ENCODE results near the gene NLRC5.
"Not testable (repeated sequence)": the region's sequence is repeated elsewhere in the genome, so short reads cannot be mapped to it uniquely, and the experiment has no call there.

NLRC5 gene

GRCh38 chr16:56989988-56990387, 631 bp downstream of the NLRC5 start:
- TF ChIP-seq EZH2 (IDR thresholded peaks at IDR 0.05; ENCODE audit: borderline replicate concordance, low read length) (no peak), CTCF (IDR thresholded peaks at IDR 0.05; ENCODE audit: low read length) (no peak)
- Histone ChIP-seq H3K27ac (ENCODE audit: low read depth, low read length, poor library complexity, severe bottlenecking) (no peak overlapping the region), H3K9me2 (ENCODE audit: low read depth, low read length) (no peaks in the 10 kb centered on the region), H4K20me1 (ENCODE audit: insufficient read depth, low read length) (no peaks in the 10 kb centered on the region), H2AFZ (ENCODE audit: low read length) (no peak overlapping the region), H3K36me3 (ENCODE audit: insufficient read depth, low read length) (no peaks in the 10 kb centered on the region), H3K9ac (ENCODE audit: low read length) (peak overlapping the region; percentile 58), H3K4me1 (ENCODE audit: insufficient read depth, low read length, severe bottlenecking) (peaks cover 15% of the 10 kb centered on the region), H3K27me3 (ENCODE audit: insufficient read depth, low read length) (peaks cover 12% of the 10 kb centered on the region; the same call in 1 of the 2 replicates), H3K4me3 (ENCODE audit: low read depth, low read length, poor library complexity, severe bottlenecking) (peak overlapping the region; percentile 64), H3K9me3 (ENCODE audit: low read length) (no peaks in the 10 kb centered on the region), H3K79me2 (ENCODE audit: insufficient read depth, low read length) (no peaks in the 10 kb centered on the region), H3F3A (ENCODE audit: insufficient read depth, low read length) (no peaks in the 10 kb centered on the region), H3K4me2 (ENCODE audit: low read length) (peak overlapping the region; percentile 75)

GRCh38 chr16:56990407-56991286, 1.3 kb downstream of the NLRC5 start:
- Histone ChIP-seq H3F3A (ENCODE audit: insufficient read depth, low read length) (no peaks in the 10 kb centered on the region), H3K27me3 (ENCODE audit: insufficient read depth, low read length) (peaks cover 12% of the 10 kb centered on the region; the same call in 1 of the 2 replicates), H3K4me2 (ENCODE audit: low read length) (peak overlapping the region; percentile 75), H3K79me2 (ENCODE audit: insufficient read depth, low read length) (no peaks in the 10 kb centered on the region), H3K9ac (ENCODE audit: low read length) (no peak overlapping the region), H4K20me1 (ENCODE audit: insufficient read depth, low read length) (no peaks in the 10 kb centered on the region), H3K9me2 (ENCODE audit: low read depth, low read length) (no peaks in the 10 kb centered on the region), H3K27ac (ENCODE audit: low read depth, low read length, poor library complexity, severe bottlenecking) (no peak overlapping the region), H3K4me1 (ENCODE audit: insufficient read depth, low read length, severe bottlenecking) (peaks cover 15% of the 10 kb centered on the region), H3K4me3 (ENCODE audit: low read depth, low read length, poor library complexity, severe bottlenecking) (peak overlapping the region; percentile 64), H3K9me3 (ENCODE audit: low read length) (no peaks in the 10 kb centered on the region), H2AFZ (ENCODE audit: low read length) (no peak overlapping the region), H3K36me3 (ENCODE audit: insufficient read depth, low read length) (no peaks in the 10 kb centered on the region)
- TF ChIP-seq CTCF (IDR thresholded peaks at IDR 0.05; ENCODE audit: low read length) = no peak

- H3K27ac ChIP-seq (ENCODE audit: low read depth, low read length, poor library complexity, severe bottlenecking); H4K20me1 ChIP-seq (ENCODE audit: insufficient read depth, low read length): not testable (repeated sequence)
These were observed 3.1 kb downstream of the NLRC5 start for GRCh38 chr16:56992431-56992830.

GRCh38 chr16:56993204-56993603, 3.8 kb downstream of the NLRC5 start:
- Histone ChIP-seq H3K9ac (ENCODE audit: low read length) (no peak overlapping the region), H3K79me2 (ENCODE audit: insufficient read depth, low read length) (no peaks in the 10 kb centered on the region), H4K20me1 (ENCODE audit: insufficient read depth, low read length) (no peaks in the 10 kb centered on the region), H3K9me2 (ENCODE audit: low read depth, low read length) (no peaks in the 10 kb centered on the region), H3K4me3 (ENCODE audit: low read depth, low read length, poor library complexity, severe bottlenecking) (no peak overlapping the region), H3K4me1 (ENCODE audit: insufficient read depth, low read length, severe bottlenecking) (peaks cover 15% of the 10 kb centered on the region), H3K36me3 (ENCODE audit: insufficient read depth, low read length) (no peaks in the 10 kb centered on the region), H3K27me3 (ENCODE audit: insufficient read depth, low read length) (peaks cover 12% of the 10 kb centered on the region; the same call in 1 of the 2 replicates), H3K4me2 (ENCODE audit: low read length) (no peak overlapping the region), H3K9me3 (ENCODE audit: low read length) (no peaks in the 10 kb centered on the region), H3F3A (ENCODE audit: insufficient read depth, low read length) (no peaks in the 10 kb centered on the region), H3K27ac (ENCODE audit: low read depth, low read length, poor library complexity, severe bottlenecking) (no peak overlapping the region), H2AFZ (ENCODE audit: low read length) (no peak overlapping the region)
- TF ChIP-seq EZH2 (IDR thresholded peaks at IDR 0.05; ENCODE audit: borderline replicate concordance, low read length) (no peak), CTCF (IDR thresholded peaks at IDR 0.05; ENCODE audit: low read length) (no peak)

More at GRCh38 chr16:56992431-56992830, 3.1 kb downstream of the NLRC5 start:
- not testable (repeated sequence) for H3K9ac ChIP-seq (ENCODE audit: low read length); H3K9me2 ChIP-seq (ENCODE audit: low read depth, low read length); H3K36me3 ChIP-seq (ENCODE audit: insufficient read depth, low read length); H2AFZ ChIP-seq (ENCODE audit: low read length); H3F3A ChIP-seq (ENCODE audit: insufficient read depth, low read length); H3K9me3 ChIP-seq (ENCODE audit: low read length); H3K79me2 ChIP-seq (ENCODE audit: insufficient read depth, low read length); H3K4me2 ChIP-seq (ENCODE audit: low read length); H3K4me3 ChIP-seq (ENCODE audit: low read depth, low read length, poor library complexity, severe bottlenecking)
- H3K4me1 ChIP-seq (ENCODE audit: insufficient read depth, low read length, severe bottlenecking) = peaks cover 15% of the 10 kb centered on the region
- peaks cover 12% of the 10 kb centered on the region; the same call in 1 of the 2 replicates for H3K27me3 ChIP-seq (ENCODE audit: insufficient read depth, low read length)

Data from OCI-LY1 (cell line).